GM19372 (cell line): ENCODE results near the gene VWC2L.

ENCODE experiments used
- ATAC-seq: cut with Tn5 transposase; IDR thresholded peaks from one replicate; pipeline ENCODE4 v1.9.1; 2021; ENCODE audit warnings: mild to moderate bottlenecking, low read depth, moderate library complexity; ENCODE audit not compliant: unreplicated experiment

Gene VWC2L

GRCh38 chr2:214410918-214411554 is at the start of gene VWC2L:
Gene VWC2L (plus strand): TSS chr2:214411054. CDS start chr2:214414194, 3,140 bp downstream.
- ATAC-seq: peak; percentile 51

GRCh38 chr2:214361116-214361515 is 49.7 kb upstream of the VWC2L start:
- ATAC-seq: no peak

- no peak for ATAC-seq
These were observed 45.3 kb upstream of the VWC2L start for GRCh38 chr2:214365549-214365948.

GRCh38 chr2:214367171-214367570 is 43.7 kb upstream of the VWC2L start:
- no peak for ATAC-seq

GRCh38 chr2:214376618-214377285 is 34.1 kb upstream of the VWC2L start:
- ATAC-seq: no peak

- ATAC-seq: no peak
These were observed 33.6 kb upstream of the VWC2L start for GRCh38 chr2:214377286-214377624.

- no peak for ATAC-seq
These were observed 32.3 kb upstream of the VWC2L start for GRCh38 chr2:214378455-214379103.

GRCh38 chr2:214379227-214379626 is 31.6 kb upstream of the VWC2L start:
- ATAC-seq: no peak

- no peak for ATAC-seq
These were observed 30.2 kb upstream of the VWC2L start for GRCh38 chr2:214380681-214381080.

- no peak for ATAC-seq
These were observed 28.6 kb upstream of the VWC2L start for GRCh38 chr2:214382229-214382628.

- no peak for ATAC-seq
These were observed 24.1 kb upstream of the VWC2L start for GRCh38 chr2:214386720-214387119.

- no peak for ATAC-seq
These were observed 21.5 kb upstream of the VWC2L start for GRCh38 chr2:214389334-214389733.

GRCh38 chr2:214393796-214394195 is 17.1 kb upstream of the VWC2L start:
- ATAC-seq: no peak

- ATAC-seq: no peak
These were observed 15.8 kb upstream of the VWC2L start for GRCh38 chr2:214395040-214395439.

GRCh38 chr2:214401580-214401979 is 9.3 kb upstream of the VWC2L start:
- no peak for ATAC-seq

- ATAC-seq: no peak
These were observed 602 bp upstream of the VWC2L start for GRCh38 chr2:214410128-214410775.

GRCh38 chr2:214412679-214413078 is 1.8 kb downstream of the VWC2L start:
- no peak for ATAC-seq

- no peak for ATAC-seq
These were observed 25.6 kb downstream of the VWC2L start for GRCh38 chr2:214436470-214436869.

GRCh38 chr2:214450118-214450894 is 39.5 kb downstream of the VWC2L start:
- ATAC-seq: no peak

- ATAC-seq: no peak
These were observed 40.8 kb downstream of the VWC2L start for GRCh38 chr2:214451516-214452275.
